Activated T-cell treated with anti-CD3 and anti-CD28 coated beads, Interleukin-2, amount 50 U/mL, for 4 hours (primary cell): ENCODE results near the gene RANGAP1. TPM values are rescaled to one million over a fixed set of nuclear protein-coding genes. Genes with fewer than 3 reads are reported as not detected.

ENCODE experiments used
- ATAC-seq, 2 donors: fragments of 200-7000 bp; cut with Tn5 transposase; one replicate each; pipeline ENCODE4 v1.10.0; 2021
- DNase-seq: peaks from one replicate; pipeline ENCODE4 v3.0.0-alpha.2; 2020
- H3K27me3 Mint-ChIP-seq: one replicate; pipeline ENCODE4 v1.8.0; 2021; ENCODE audit warnings: low read depth, mixed read lengths
- H3K36me3 Mint-ChIP-seq: one replicate; pipeline ENCODE4 v1.8.0; 2022; ENCODE audit warnings: mixed read lengths; ENCODE audit not compliant: insufficient read depth
- H3K4me1 Mint-ChIP-seq: one replicate; pipeline ENCODE4 v1.8.0; 2021; ENCODE audit warnings: low read depth, mixed read lengths
- H3K4me3 Mint-ChIP-seq: one replicate; pipeline ENCODE4 v1.8.0; 2021; ENCODE audit warnings: mild to moderate bottlenecking, moderate library complexity, mixed read lengths
- H3K9me3 Mint-ChIP-seq: one replicate; pipeline ENCODE4 v1.8.0; 2021; ENCODE audit warnings: mixed read lengths
- total RNA-seq, 3 donors: library from RNA; stranded (reverse); gene quantifications; one replicate each; pipeline ENCODE4 v1.2.1, GENCODE V29; 2021

RANGAP1 gene
- total RNA-seq, 3 donors from 2014 or later = 191 to 205 (median 192) TPM

- H3K9me3 Mint-ChIP-seq = no peaks in the 10 kb centered on the region
- DNase-seq (no peak), ATAC-seq (no peak)
- H3K4me1 Mint-ChIP-seq = peaks cover 23% of the 10 kb centered on the region
- no peaks in the 10 kb centered on the region for H3K27me3 Mint-ChIP-seq
- peaks cover 5% of the 10 kb centered on the region for H3K36me3 Mint-ChIP-seq
- H3K4me3 Mint-ChIP-seq = peak overlapping the region; percentile 43
Observed at GRCh38 chr22:41288245-41288946, 2.4 kb upstream of the RANGAP1 start.

- peaks cover 31% of the 10 kb centered on the region for H3K4me1 Mint-ChIP-seq
- peak overlapping the region; percentile 92 for H3K4me3 Mint-ChIP-seq
- DNase-seq (peak; percentile 32), ATAC-seq (peak; percentile 2 to 4)
- no peaks in the 10 kb centered on the region for H3K27me3 Mint-ChIP-seq
- peaks cover 9% of the 10 kb centered on the region for H3K36me3 Mint-ChIP-seq
- no peaks in the 10 kb centered on the region for H3K9me3 Mint-ChIP-seq
Observed at GRCh38 chr22:41286639-41287091, 678 bp upstream of the RANGAP1 start.

GRCh38 chr22:41285441-41285819, 557 bp downstream of the RANGAP1 start:
- Mint-ChIP-seq H3K4me1 (peaks cover 37% of the 10 kb centered on the region), H3K36me3 (peaks cover 13% of the 10 kb centered on the region), H3K27me3 (no peaks in the 10 kb centered on the region), H3K4me3 (peak overlapping the region; percentile 92), H3K9me3 (no peaks in the 10 kb centered on the region)
- DNase-seq = peak; percentile 85
- peak; percentile 73 to 75 for ATAC-seq

- H3K4me1 Mint-ChIP-seq = peaks cover 37% of the 10 kb centered on the region
- DNase-seq (no peak), ATAC-seq (no peak)
- peaks cover 16% of the 10 kb centered on the region for H3K36me3 Mint-ChIP-seq
- no peaks in the 10 kb centered on the region for H3K9me3 Mint-ChIP-seq
- peak overlapping the region; percentile 92 for H3K4me3 Mint-ChIP-seq
- H3K27me3 Mint-ChIP-seq = no peaks in the 10 kb centered on the region
Observed at GRCh38 chr22:41284465-41284864, 1.5 kb downstream of the RANGAP1 start.

- H3K27me3 Mint-ChIP-seq = no peaks in the 10 kb centered on the region
- H3K36me3 Mint-ChIP-seq = peaks cover 27% of the 10 kb centered on the region
- H3K4me3 Mint-ChIP-seq = no peak overlapping the region
- no peak for DNase-seq
- H3K9me3 Mint-ChIP-seq = no peaks in the 10 kb centered on the region
- no peak for ATAC-seq
- peaks cover 26% of the 10 kb centered on the region for H3K4me1 Mint-ChIP-seq
Observed at GRCh38 chr22:41280854-41281253, 5.1 kb downstream of the RANGAP1 start.

GRCh38 chr22:41280065-41280464, 5.9 kb downstream of the RANGAP1 start:
- H3K4me1 Mint-ChIP-seq = peaks cover 24% of the 10 kb centered on the region
- DNase-seq (no peak), ATAC-seq (no peak)
- H3K4me3 Mint-ChIP-seq = no peak overlapping the region
- no peaks in the 10 kb centered on the region for H3K27me3 Mint-ChIP-seq
- peaks cover 30% of the 10 kb centered on the region for H3K36me3 Mint-ChIP-seq
- no peaks in the 10 kb centered on the region for H3K9me3 Mint-ChIP-seq

GRCh38 chr22:41274856-41275255, 11.1 kb downstream of the RANGAP1 start:
- DNase-seq = no peak
- H3K27me3 Mint-ChIP-seq = no peaks in the 10 kb centered on the region
- no peaks in the 10 kb centered on the region for H3K9me3 Mint-ChIP-seq
- no peak for ATAC-seq
- peaks cover 38% of the 10 kb centered on the region for H3K36me3 Mint-ChIP-seq
- no peak overlapping the region for H3K4me3 Mint-ChIP-seq
- no peaks in the 10 kb centered on the region for H3K4me1 Mint-ChIP-seq

GRCh38 chr22:41273128-41273527, 12.9 kb downstream of the RANGAP1 start:
- peaks cover 39% of the 10 kb centered on the region for H3K36me3 Mint-ChIP-seq
- ATAC-seq = no peak
- DNase-seq = no peak
- H3K27me3 Mint-ChIP-seq = no peaks in the 10 kb centered on the region
- no peaks in the 10 kb centered on the region for H3K9me3 Mint-ChIP-seq
- H3K4me1 Mint-ChIP-seq = peaks cover 2% of the 10 kb centered on the region
- no peak overlapping the region for H3K4me3 Mint-ChIP-seq

- Mint-ChIP-seq H3K27me3 (no peaks in the 10 kb centered on the region), H3K36me3 (peaks cover 32% of the 10 kb centered on the region), H3K9me3 (no peaks in the 10 kb centered on the region), H3K4me1 (peaks cover 2% of the 10 kb centered on the region), H3K4me3 (no peak overlapping the region)
- ATAC-seq (no peak), DNase-seq (no peak)
Observed at GRCh38 chr22:41271787-41272186, 14.2 kb downstream of the RANGAP1 start.

- Mint-ChIP-seq H3K4me1 (peaks cover 2% of the 10 kb centered on the region), H3K4me3 (no peak overlapping the region), H3K9me3 (no peaks in the 10 kb centered on the region), H3K36me3 (peaks cover 30% of the 10 kb centered on the region), H3K27me3 (no peaks in the 10 kb centered on the region)
- no peak for ATAC-seq
- DNase-seq = no peak
Observed at GRCh38 chr22:41267958-41268357, 18.0 kb downstream of the RANGAP1 start.

GRCh38 chr22:41264408-41264941, 21.5 kb downstream of the RANGAP1 start:
- Mint-ChIP-seq H3K36me3 (peaks cover 27% of the 10 kb centered on the region), H3K4me1 (peaks cover 2% of the 10 kb centered on the region)

GRCh38 chr22:41263704-41264103, 22.3 kb downstream of the RANGAP1 start:
- Mint-ChIP-seq H3K4me1 (no peaks in the 10 kb centered on the region), H3K27me3 (no peaks in the 10 kb centered on the region), H3K9me3 (no peaks in the 10 kb centered on the region), H3K4me3 (no peak overlapping the region), H3K36me3 (peaks cover 27% of the 10 kb centered on the region)
- no peak for DNase-seq
- peak in 1 of 2 donors; percentile 17 for ATAC-seq

More at GRCh38 chr22:41264408-41264941, 21.5 kb downstream of the RANGAP1 start:
- H3K4me3 Mint-ChIP-seq = no peak overlapping the region
- no peaks in the 10 kb centered on the region for H3K27me3 Mint-ChIP-seq
- DNase-seq = no peak
- ATAC-seq = no peak
- H3K9me3 Mint-ChIP-seq = no peaks in the 10 kb centered on the region

- H3K27me3 Mint-ChIP-seq = no peaks in the 10 kb centered on the region
- no peak for ATAC-seq
- no peaks in the 10 kb centered on the region for H3K9me3 Mint-ChIP-seq
- no peak for DNase-seq
- H3K4me3 Mint-ChIP-seq = no peak overlapping the region
- peaks cover 26% of the 10 kb centered on the region for H3K36me3 Mint-ChIP-seq
- H3K4me1 Mint-ChIP-seq = no peaks in the 10 kb centered on the region
Observed at GRCh38 chr22:41262250-41262765, 23.7 kb downstream of the RANGAP1 start.

- Mint-ChIP-seq H3K27me3 (no peaks in the 10 kb centered on the region), H3K9me3 (no peaks in the 10 kb centered on the region), H3K4me1 (no peaks in the 10 kb centered on the region), H3K36me3 (peaks cover 31% of the 10 kb centered on the region), H3K4me3 (no peak overlapping the region)
- ATAC-seq (no peak), DNase-seq (no peak)
Observed at GRCh38 chr22:41261541-41262249, 24.3 kb downstream of the RANGAP1 start.
